Glutamatergic neuron (in vitro differentiated cells): Measurements from ENCODE around the gene MIPEP. TPM values are rescaled to one million over a fixed set of nuclear protein-coding genes. Genes with fewer than 3 reads are reported as not detected.

Experiments
- DNase-seq: peaks from one replicate; pipeline ENCODE4 v3.0.0; 2022
- H3K27ac Mint-ChIP-seq: one replicate; pipeline ENCODE4 v1.8.0; 2020; ENCODE audit warnings: mild to moderate bottlenecking, mixed read lengths, inconsistent platforms; ENCODE audit not compliant: unreplicated experiment
- H3K27me3 Mint-ChIP-seq: one replicate; pipeline ENCODE4 v1.8.0; 2020; ENCODE audit warnings: mild to moderate bottlenecking, moderate library complexity, mixed read lengths, inconsistent platforms; ENCODE audit not compliant: unreplicated experiment
- H3K36me3 Mint-ChIP-seq: one replicate; pipeline ENCODE4 v1.8.0; 2020; ENCODE audit warnings: mild to moderate bottlenecking, mixed read lengths, inconsistent platforms; ENCODE audit not compliant: unreplicated experiment
- H3K4me1 Mint-ChIP-seq: one replicate; pipeline ENCODE4 v1.8.0; 2020; ENCODE audit warnings: mild to moderate bottlenecking, low read depth, mixed read lengths, inconsistent platforms; ENCODE audit not compliant: unreplicated experiment
- H3K4me3 Mint-ChIP-seq: one replicate; pipeline ENCODE4 v1.8.0; 2020; ENCODE audit warnings: mild to moderate bottlenecking, mixed read lengths, inconsistent platforms; ENCODE audit not compliant: unreplicated experiment
- H3K9me3 Mint-ChIP-seq: one replicate; pipeline ENCODE4 v1.8.0; 2020; ENCODE audit warnings: mild to moderate bottlenecking, moderate library complexity, mixed read lengths, inconsistent platforms; ENCODE audit not compliant: unreplicated experiment
- CTCF ChIP-seq: fragments of 200-600 bp; sonication (generic); IDR thresholded peaks from one replicate; pipeline ENCODE4 v1.5.0; 2021; ENCODE audit not compliant: partially characterized antibody, unreplicated experiment
- total RNA-seq: library from RNA; stranded (reverse); fragmentation: NEBNext Ultra II Directional; extraction: Animal tissue kit (Norgen Biotek cat#: 25700); gene quantifications from one replicate; pipeline ENCODE4 v1.2.1, GENCODE V29; 2021; ENCODE audit not compliant: unreplicated experiment

MIPEP gene
- total RNA-seq, 1 donor from 2014 or later = 7.1 TPM

GRCh38 chr13:23789576-23790346, 99.4 kb downstream of the MIPEP start:
- Mint-ChIP-seq H3K9me3 (no peaks in the 10 kb centered on the region), H3K27ac (no peak overlapping the region), H3K4me1 (peaks cover 2% of the 10 kb centered on the region), H3K27me3 (no peaks in the 10 kb centered on the region), H3K36me3 (no peaks in the 10 kb centered on the region), H3K4me3 (no peak overlapping the region)
- no peak for TF ChIP-seq CTCF
- DNase-seq = no peak

GRCh38 chr13:23788459-23788858, 100.7 kb downstream of the MIPEP start:
- peaks cover 2% of the 10 kb centered on the region for H3K4me1 Mint-ChIP-seq
- no peak overlapping the region for H3K4me3 Mint-ChIP-seq
- no peak overlapping the region for H3K27ac Mint-ChIP-seq
- no peak for DNase-seq
- peaks cover 1% of the 10 kb centered on the region for H3K9me3 Mint-ChIP-seq
- H3K27me3 Mint-ChIP-seq = no peaks in the 10 kb centered on the region
- no peak for TF ChIP-seq CTCF
- no peaks in the 10 kb centered on the region for H3K36me3 Mint-ChIP-seq

GRCh38 chr13:23787464-23787863, 101.7 kb downstream of the MIPEP start:
- H3K4me1 Mint-ChIP-seq = peaks cover 2% of the 10 kb centered on the region
- no peak for TF ChIP-seq CTCF
- H3K36me3 Mint-ChIP-seq = no peaks in the 10 kb centered on the region
- no peak overlapping the region for H3K27ac Mint-ChIP-seq
- peaks cover 1% of the 10 kb centered on the region for H3K9me3 Mint-ChIP-seq
- H3K27me3 Mint-ChIP-seq = no peaks in the 10 kb centered on the region
- no peak overlapping the region for H3K4me3 Mint-ChIP-seq
- no peak for DNase-seq

GRCh38 chr13:23786607-23787006, 102.6 kb downstream of the MIPEP start:
- Mint-ChIP-seq H3K27me3 (no peaks in the 10 kb centered on the region), H3K36me3 (no peaks in the 10 kb centered on the region), H3K27ac (no peak overlapping the region), H3K4me1 (peaks cover 2% of the 10 kb centered on the region), H3K4me3 (no peak overlapping the region), H3K9me3 (peaks cover 2% of the 10 kb centered on the region)
- DNase-seq = no peak
- TF ChIP-seq CTCF = no peak

- Mint-ChIP-seq H3K9me3 (peaks cover 14% of the 10 kb centered on the region), H3K27me3 (peaks cover 3% of the 10 kb centered on the region), H3K4me3 (no peak overlapping the region), H3K4me1 (no peaks in the 10 kb centered on the region), H3K27ac (no peak overlapping the region), H3K36me3 (peaks cover 15% of the 10 kb centered on the region)
- no peak for TF ChIP-seq CTCF
- no peak for DNase-seq
Measured at GRCh38 chr13:23778879-23779278, 110.3 kb downstream of the MIPEP start.
